ENCODE measurements around the gene ITGB5. TPM values are rescaled to one million over a fixed set of nuclear protein-coding genes. Genes with fewer than 3 reads are reported as not detected.

Gene ITGB5
- total RNA-seq, 1 experiment from 2014 or later, result 67.2 TPM

- Histone ChIP-seq H3K9me2 (replicated peaks; ENCODE audit: low read length) (no peaks in the 10 kb centered on the region), H3F3A (ENCODE audit: low read length, unreplicated experiment) (no peaks in the 10 kb centered on the region), H3K9ac (ENCODE audit: low read length) (no peak overlapping the region), H3K79me2 (ENCODE audit: low read length) (no peaks in the 10 kb centered on the region), H3K4me3 (ENCODE audit: low read length) (no peak overlapping the region), H3K27me3 (ENCODE audit: low read length) (no peaks in the 10 kb centered on the region), H3K36me3 (ENCODE audit: low read depth, low read length) (no peaks in the 10 kb centered on the region), H3K27ac (ENCODE audit: low read length) (no peak overlapping the region), H2AFZ (ENCODE audit: low read length) (no peak overlapping the region), H3K4me2 (ENCODE audit: low read length) (no peak overlapping the region), H3K4me1 (ENCODE audit: insufficient read depth, low read length) (no peaks in the 10 kb centered on the region), H4K20me1 (ENCODE audit: low read length) (no peaks in the 10 kb centered on the region), H3K9me3 (ENCODE audit: low read length) (no peaks in the 10 kb centered on the region)
- ATAC-seq (no peak), DNase-seq (no peak)
- ChIA-PET CTCF (no interaction called here), POLR2A (ENCODE audit: unreplicated experiment) (no interaction called here)
- intact Hi-C loops (cut with micrococcal nuclease), result no loop called here
- no peak for TF ChIP-seq CTCF (conservative IDR thresholded peaks at IDR 0.05; ENCODE audit: low read depth, low read length)
- no peak for TF ChIP-seq EZH2 (IDR thresholded peaks at IDR 0.05; ENCODE audit: low read length, unreplicated experiment)
- no peak for TF ChIP-seq EZH2phosphoT487 (IDR thresholded peaks at IDR 0.05; ENCODE audit: borderline replicate concordance, low read length)
- BruUV-seq (replicated peaks), result no TSS peak
Measured at GRCh38 chr3:124893526-124893925, 6.4 kb upstream of the ITGB5 start.

- H3K4me1 ChIP-seq (ENCODE audit: insufficient read depth, low read length), result peaks cover 6% of the 10 kb centered on the region; the same call in 1 of the 2 replicates
- DNase-seq (no peak), ATAC-seq (no peak)
- no peak overlapping the region for H3K9ac ChIP-seq (ENCODE audit: low read length)
- no peaks in the 10 kb centered on the region for H3F3A ChIP-seq (ENCODE audit: low read length, unreplicated experiment)
- H3K4me2 ChIP-seq (ENCODE audit: low read length), result no peak overlapping the region
- H3K27me3 ChIP-seq (ENCODE audit: low read length), result no peaks in the 10 kb centered on the region
- no peaks in the 10 kb centered on the region for H3K36me3 ChIP-seq (ENCODE audit: low read depth, low read length)
- no peak overlapping the region for H3K27ac ChIP-seq (ENCODE audit: low read length)
- BruUV-seq (replicated peaks), result no TSS peak
- ChIA-PET CTCF (no interaction called here), POLR2A (ENCODE audit: unreplicated experiment) (no interaction called here)
- no peaks in the 10 kb centered on the region for H4K20me1 ChIP-seq (ENCODE audit: low read length)
- TF ChIP-seq EZH2phosphoT487 (IDR thresholded peaks at IDR 0.05; ENCODE audit: borderline replicate concordance, low read length), result no peak
- TF ChIP-seq CTCF (conservative IDR thresholded peaks at IDR 0.05; ENCODE audit: low read depth, low read length), result no peak
- no peak for TF ChIP-seq EZH2 (IDR thresholded peaks at IDR 0.05; ENCODE audit: low read length, unreplicated experiment)
- H3K79me2 ChIP-seq (ENCODE audit: low read length), result peaks cover 4% of the 10 kb centered on the region
- intact Hi-C loops (cut with micrococcal nuclease), result no loop called here
- H3K4me3 ChIP-seq (ENCODE audit: low read length), result no peak overlapping the region
- H3K9me2 ChIP-seq (replicated peaks; ENCODE audit: low read length), result no peaks in the 10 kb centered on the region
- no peak overlapping the region for H2AFZ ChIP-seq (ENCODE audit: low read length)
- H3K9me3 ChIP-seq (ENCODE audit: low read length), result no peaks in the 10 kb centered on the region
Measured at GRCh38 chr3:124890573-124891190, 3.5 kb upstream of the ITGB5 start.

- peaks cover 15% of the 10 kb centered on the region for H3K79me2 ChIP-seq (ENCODE audit: low read length)
- H2AFZ ChIP-seq (ENCODE audit: low read length), result no peak overlapping the region
- H3K9me3 ChIP-seq (ENCODE audit: low read length), result no peaks in the 10 kb centered on the region
- ATAC-seq (no peak), DNase-seq (no peak)
- CTCF ChIA-PET, result no interaction called here
- no peaks in the 10 kb centered on the region for H3K36me3 ChIP-seq (ENCODE audit: low read depth, low read length)
- no peak overlapping the region for H3K4me3 ChIP-seq (ENCODE audit: low read length)
- intact Hi-C loops (cut with micrococcal nuclease), result no loop called here
- H3K4me2 ChIP-seq (ENCODE audit: low read length), result no peak overlapping the region
- no peaks in the 10 kb centered on the region for H3F3A ChIP-seq (ENCODE audit: low read length, unreplicated experiment)
- POLR2A ChIA-PET (ENCODE audit: unreplicated experiment), result no interaction called here
- no peaks in the 10 kb centered on the region for H4K20me1 ChIP-seq (ENCODE audit: low read length)
- H3K27me3 ChIP-seq (ENCODE audit: low read length), result no peaks in the 10 kb centered on the region
- no peak overlapping the region for H3K27ac ChIP-seq (ENCODE audit: low read length)
- TF ChIP-seq EZH2phosphoT487 (IDR thresholded peaks at IDR 0.05; ENCODE audit: borderline replicate concordance, low read length) (no peak), EZH2 (IDR thresholded peaks at IDR 0.05; ENCODE audit: low read length, unreplicated experiment) (no peak), CTCF (conservative IDR thresholded peaks at IDR 0.05; ENCODE audit: low read depth, low read length) (no peak)
- no TSS peak for BruUV-seq (replicated peaks)
- no peak overlapping the region for H3K9ac ChIP-seq (ENCODE audit: low read length)
- peaks cover 22% of the 10 kb centered on the region for H3K4me1 ChIP-seq (ENCODE audit: insufficient read depth, low read length)
- no peaks in the 10 kb centered on the region for H3K9me2 ChIP-seq (replicated peaks; ENCODE audit: low read length)
Measured at GRCh38 chr3:124888482-124889441, 1.6 kb upstream of the ITGB5 start.
